ENCODE results near the gene FNDC3A.
"Not testable (repeated sequence)": the region's sequence is repeated elsewhere in the genome, so short reads cannot be mapped to it uniquely, and the experiment has no call there.

FNDC3A gene

GRCh38 chr13:49068498-49068897 lies 92.8 kb downstream of the FNDC3A start:
- H3K4me3 Mint-ChIP-seq, H3K27me3 Mint-ChIP-seq, ATAC-seq, H3K9me3 Mint-ChIP-seq, H3K27ac Mint-ChIP-seq: not testable (repeated sequence)
- peaks cover 56% of the 10 kb centered on the region for H3K36me3 Mint-ChIP-seq
- peaks cover 17% of the 10 kb centered on the region for H3K4me1 Mint-ChIP-seq

GRCh38 chr13:49070021-49070420 lies 94.3 kb downstream of the FNDC3A start:
- H3K27ac Mint-ChIP-seq, H3K4me3 Mint-ChIP-seq, ATAC-seq, H3K9me3 Mint-ChIP-seq, H3K27me3 Mint-ChIP-seq: not testable (repeated sequence)
- Mint-ChIP-seq H3K36me3 (peaks cover 51% of the 10 kb centered on the region), H3K4me1 (peaks cover 18% of the 10 kb centered on the region)

DNA sequence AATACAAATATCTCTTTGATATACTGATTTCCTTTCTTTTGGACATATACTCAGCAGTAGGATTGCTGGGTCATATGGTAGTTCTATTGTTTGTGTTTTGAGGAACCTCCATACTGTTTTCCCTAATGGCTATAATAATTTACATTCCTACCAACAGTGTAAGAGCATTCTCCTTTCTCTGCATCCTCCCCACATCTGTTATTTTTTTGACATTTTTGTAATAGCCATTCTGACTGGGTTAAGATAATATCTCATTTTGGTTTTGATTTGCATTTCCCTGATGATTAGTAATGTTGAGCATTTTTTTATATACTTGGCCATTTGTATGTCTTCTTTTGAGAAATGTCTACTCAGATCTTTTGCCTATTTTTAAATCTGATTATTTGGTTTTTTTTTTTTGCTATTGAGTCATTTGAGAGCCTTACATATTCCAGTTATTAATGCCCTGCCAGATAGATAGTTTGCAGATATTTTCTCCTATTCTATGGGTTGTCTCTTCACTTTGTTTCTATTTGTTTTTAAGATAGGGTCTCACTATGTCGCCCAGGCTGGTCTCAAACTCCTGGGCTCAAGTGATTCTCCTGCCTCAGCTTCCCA lies 95.7 kb downstream of the FNDC3A start:
- Mint-ChIP-seq H3K36me3 (peaks cover 56% of the 10 kb centered on the region), H3K4me1 (peaks cover 20% of the 10 kb centered on the region)

GRCh38 chr13:49082653-49083536 lies 107.2 kb downstream of the FNDC3A start:
- Mint-ChIP-seq H3K27ac (peak overlapping the region; percentile 10), H3K36me3 (peaks cover 53% of the 10 kb centered on the region), H3K9me3 (no peaks in the 10 kb centered on the region), H3K27me3 (no peaks in the 10 kb centered on the region), H3K4me1 (peaks cover 45% of the 10 kb centered on the region), H3K4me3 (no peak overlapping the region)
- ATAC-seq: peak; percentile 79

More for the DNA sequence above, 95.7 kb downstream of the FNDC3A start:
- Mint-ChIP-seq H3K27ac (no peak overlapping the region), H3K27me3 (no peaks in the 10 kb centered on the region), H3K9me3 (peaks cover 3% of the 10 kb centered on the region), H3K4me3 (no peak overlapping the region)
- ATAC-seq: no peak

DNA sequence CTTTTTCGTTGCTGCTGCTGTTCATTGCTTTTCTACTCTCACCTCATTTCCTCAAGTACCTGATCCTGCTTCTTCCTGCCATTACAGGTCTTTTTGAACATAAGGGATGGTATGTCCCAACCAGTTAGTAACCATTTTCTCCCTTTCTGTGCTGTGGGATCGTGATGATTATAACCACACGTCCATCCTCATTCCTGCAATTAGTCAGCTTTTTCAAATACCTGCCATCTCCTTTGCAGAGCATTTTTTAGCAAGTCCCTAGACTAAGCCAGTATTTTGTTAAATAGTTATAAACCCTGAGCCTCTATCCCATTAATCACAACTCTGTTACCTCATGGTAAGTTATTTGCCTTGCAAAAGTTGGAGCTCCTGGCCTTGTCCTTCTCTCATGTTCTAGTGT lies 109.2 kb downstream of the FNDC3A start:
- Mint-ChIP-seq H3K36me3 (peaks cover 51% of the 10 kb centered on the region), H3K4me1 (peaks cover 33% of the 10 kb centered on the region), H3K9me3 (no peaks in the 10 kb centered on the region), H3K4me3 (no peak overlapping the region), H3K27ac (no peak overlapping the region), H3K27me3 (no peaks in the 10 kb centered on the region)
- no peak for ATAC-seq

DNA sequence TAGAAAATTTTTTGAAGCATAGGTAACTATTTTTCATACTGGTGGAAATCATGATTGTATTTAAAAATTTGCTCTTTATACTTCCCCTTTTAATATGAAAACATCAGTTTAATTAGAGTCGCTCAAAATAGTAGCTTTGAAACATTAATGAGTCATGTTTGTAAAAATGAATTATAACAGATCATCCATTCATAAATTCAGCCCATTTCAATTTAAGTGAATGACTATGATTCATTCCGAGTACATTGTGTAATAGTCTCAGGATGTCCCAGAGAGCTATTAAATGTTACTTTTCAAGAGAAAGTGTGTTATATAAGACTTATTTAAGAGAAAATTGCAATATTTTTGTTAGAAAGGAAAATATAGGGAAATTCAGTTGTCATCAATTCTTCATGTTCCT lies 111.0 kb downstream of the FNDC3A start:
- no peak for ATAC-seq
- H3K4me1 Mint-ChIP-seq: peaks cover 25% of the 10 kb centered on the region
- H3K27ac Mint-ChIP-seq: no peak overlapping the region
- no peaks in the 10 kb centered on the region for H3K27me3 Mint-ChIP-seq
- peaks cover 41% of the 10 kb centered on the region for H3K36me3 Mint-ChIP-seq
- H3K9me3 Mint-ChIP-seq: no peaks in the 10 kb centered on the region
- no peak overlapping the region for H3K4me3 Mint-ChIP-seq

DNA sequence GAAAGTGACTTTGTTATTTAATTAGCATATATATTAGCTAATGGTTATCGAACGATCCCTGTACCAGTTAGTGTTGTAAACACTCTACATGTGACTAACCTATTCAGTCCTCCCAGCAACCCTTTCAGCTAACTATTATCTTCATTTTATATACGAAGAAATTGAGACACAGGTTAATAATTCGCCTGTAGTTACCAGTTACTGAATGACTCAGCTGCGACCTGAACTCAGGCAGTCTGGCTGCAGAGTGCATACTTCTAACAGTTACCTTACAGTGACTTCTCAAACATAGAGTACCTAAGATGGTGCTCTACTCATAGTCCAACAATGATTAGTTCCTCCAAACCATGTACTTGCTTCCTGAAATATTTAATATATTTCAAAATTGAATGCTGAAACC lies 117.7 kb downstream of the FNDC3A start:
- H3K27ac Mint-ChIP-seq: no peak overlapping the region
- no peaks in the 10 kb centered on the region for H3K9me3 Mint-ChIP-seq
- ATAC-seq: no peak
- H3K27me3 Mint-ChIP-seq: no peaks in the 10 kb centered on the region
- H3K36me3 Mint-ChIP-seq: peaks cover 29% of the 10 kb centered on the region
- peaks cover 16% of the 10 kb centered on the region for H3K4me1 Mint-ChIP-seq
- no peak overlapping the region for H3K4me3 Mint-ChIP-seq

GRCh38 chr13:49097374-49097773 lies 121.7 kb downstream of the FNDC3A start:
- Mint-ChIP-seq H3K9me3 (no peaks in the 10 kb centered on the region), H3K36me3 (peaks cover 9% of the 10 kb centered on the region), H3K27me3 (no peaks in the 10 kb centered on the region), H3K4me1 (peaks cover 14% of the 10 kb centered on the region), H3K27ac (peak overlapping the region; percentile 29), H3K4me3 (no peak overlapping the region)
- no peak for ATAC-seq

GRCh38 chr13:49098198-49098597 lies 122.5 kb downstream of the FNDC3A start:
- Mint-ChIP-seq H3K27ac (no peak overlapping the region), H3K4me3 (no peak overlapping the region), H3K4me1 (peaks cover 8% of the 10 kb centered on the region), H3K36me3 (peaks cover 7% of the 10 kb centered on the region), H3K27me3 (no peaks in the 10 kb centered on the region), H3K9me3 (no peaks in the 10 kb centered on the region)
- no peak for ATAC-seq

DNA sequence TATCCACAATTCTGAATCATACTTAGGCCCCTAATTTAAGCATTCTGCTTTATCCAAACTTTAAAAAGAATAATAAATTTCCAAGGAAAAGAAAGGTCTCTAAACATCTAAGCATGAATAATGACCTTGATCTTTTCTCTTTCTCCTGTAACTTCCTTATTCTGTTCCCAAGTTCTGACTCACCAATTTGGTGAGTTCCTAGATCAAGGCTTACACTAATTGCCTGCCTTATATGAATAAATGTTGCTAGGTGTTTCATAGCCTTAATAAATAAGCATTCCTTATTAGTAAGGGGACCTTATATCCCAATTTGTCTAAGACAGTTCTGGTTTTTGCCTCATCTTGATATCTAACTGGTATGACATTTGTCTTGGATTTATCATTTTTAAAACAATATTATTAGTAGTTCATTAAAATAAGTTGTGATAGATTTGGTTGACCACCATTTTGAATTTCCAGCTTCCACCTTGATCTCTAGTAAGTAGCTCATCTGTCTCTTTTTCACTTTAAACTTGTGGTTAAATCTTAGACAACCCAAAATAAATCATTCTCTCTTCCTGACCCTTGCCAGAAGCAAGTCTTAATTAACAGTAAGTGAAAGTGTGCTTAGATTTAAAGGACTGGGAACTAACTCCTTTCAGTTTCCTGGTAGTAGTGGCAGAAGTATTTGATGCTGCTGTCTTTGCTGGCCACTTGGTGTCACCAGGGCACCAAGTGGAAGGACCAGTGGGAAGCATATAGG lies 123.2 kb downstream of the FNDC3A start:
- no peaks in the 10 kb centered on the region for H3K27me3 Mint-ChIP-seq

GRCh38 chr13:49099513-49099877 lies 123.8 kb downstream of the FNDC3A start:
- H3K4me1 Mint-ChIP-seq: peaks cover 18% of the 10 kb centered on the region
- no peak for ATAC-seq
- H3K4me3 Mint-ChIP-seq: no peak overlapping the region
- peaks cover 17% of the 10 kb centered on the region for H3K36me3 Mint-ChIP-seq
- no peaks in the 10 kb centered on the region for H3K9me3 Mint-ChIP-seq
- no peak overlapping the region for H3K27ac Mint-ChIP-seq
- H3K27me3 Mint-ChIP-seq: no peaks in the 10 kb centered on the region

More for the DNA sequence above, 123.2 kb downstream of the FNDC3A start:
- H3K9me3 Mint-ChIP-seq: no peaks in the 10 kb centered on the region
- no peak overlapping the region for H3K27ac Mint-ChIP-seq
- ATAC-seq: no peak
- H3K36me3 Mint-ChIP-seq: peaks cover 14% of the 10 kb centered on the region
- no peak overlapping the region for H3K4me3 Mint-ChIP-seq
- H3K4me1 Mint-ChIP-seq: peaks cover 16% of the 10 kb centered on the region

GRCh38 chr13:49100637-49101570 lies 125.2 kb downstream of the FNDC3A start:
- H3K27ac Mint-ChIP-seq: peak overlapping the region; percentile 5
- H3K4me1 Mint-ChIP-seq: peaks cover 18% of the 10 kb centered on the region
- no peak for ATAC-seq

DNA sequence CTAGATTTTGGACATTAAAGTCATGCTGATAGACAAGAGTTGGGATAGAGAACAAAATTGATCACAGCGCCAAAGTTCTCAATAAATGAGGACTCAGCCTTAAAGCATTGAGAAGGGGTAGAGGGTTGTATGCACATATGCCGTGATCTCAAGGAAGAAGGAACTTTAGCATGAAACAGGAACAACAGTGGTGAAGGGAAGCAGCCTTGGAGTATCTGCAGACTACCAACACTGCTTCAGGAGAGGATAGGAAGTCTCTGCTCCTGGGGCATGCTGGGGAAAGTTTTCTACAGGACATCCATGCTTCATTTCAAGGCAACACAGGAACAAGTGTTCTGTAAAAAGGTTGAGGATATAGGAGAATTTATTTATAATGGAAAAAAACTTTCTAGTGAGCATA lies 132.5 kb downstream of the FNDC3A start:
- no peaks in the 10 kb centered on the region for H3K9me3 Mint-ChIP-seq
- H3K27ac Mint-ChIP-seq: no peak overlapping the region
- peaks cover 21% of the 10 kb centered on the region for H3K36me3 Mint-ChIP-seq

More at GRCh38 chr13:49100637-49101570, 125.2 kb downstream of the FNDC3A start:
- Mint-ChIP-seq H3K27me3 (no peaks in the 10 kb centered on the region), H3K36me3 (peaks cover 19% of the 10 kb centered on the region), H3K4me3 (no peak overlapping the region), H3K9me3 (no peaks in the 10 kb centered on the region)

DNA sequence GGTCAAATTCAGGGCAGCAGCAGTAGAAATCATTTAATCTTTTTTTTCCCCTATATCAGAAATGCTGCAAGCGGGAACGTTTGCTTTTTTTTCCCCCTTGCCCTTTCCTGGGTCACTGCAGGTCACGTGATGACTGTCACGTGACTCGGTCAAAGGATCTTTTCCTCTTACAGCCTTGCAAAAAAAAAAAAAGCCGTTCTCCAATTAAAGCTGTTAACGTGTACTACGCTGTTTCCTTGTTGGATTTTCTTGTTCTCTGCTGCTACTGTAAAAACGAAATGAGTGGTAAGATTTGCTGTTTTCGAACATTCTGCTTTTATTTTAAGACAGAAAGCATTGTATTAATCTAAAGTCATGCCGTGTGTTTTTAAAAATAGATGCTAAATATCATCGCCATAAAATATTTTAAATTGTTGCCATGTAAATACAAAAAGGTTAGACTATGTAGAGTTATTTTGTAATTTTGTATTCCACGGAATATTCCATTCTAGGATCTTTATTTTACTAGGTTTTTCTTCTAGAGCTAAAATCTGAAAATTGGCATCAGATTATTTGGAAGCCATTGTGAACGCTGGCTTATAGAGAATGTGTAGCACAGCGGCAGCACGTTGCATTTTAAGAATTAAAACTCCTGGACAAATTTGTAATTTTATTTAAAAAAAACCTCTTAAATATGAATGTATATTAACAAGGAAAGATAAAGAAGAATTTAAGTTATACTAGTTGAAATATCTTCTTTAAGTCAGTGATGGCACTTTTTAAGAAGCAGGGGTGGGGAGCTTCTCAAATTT lies 134.6 kb downstream of the FNDC3A start:
- Mint-ChIP-seq H3K4me3 (peak overlapping the region; percentile 80), H3K9me3 (no peaks in the 10 kb centered on the region), H3K4me1 (peaks cover 17% of the 10 kb centered on the region), H3K27ac (peak overlapping the region; percentile 79), H3K27me3 (no peaks in the 10 kb centered on the region), H3K36me3 (peaks cover 21% of the 10 kb centered on the region)
- peak; percentile 82 for ATAC-seq

More for the DNA sequence above, 132.5 kb downstream of the FNDC3A start:
- H3K4me3 Mint-ChIP-seq: no peak overlapping the region
- H3K27me3 Mint-ChIP-seq: no peaks in the 10 kb centered on the region
- H3K4me1 Mint-ChIP-seq: peaks cover 16% of the 10 kb centered on the region
- no peak for ATAC-seq

All from stimulated activated memory B cell treated with anti-CD40 and anti-IgM and Interleukin-4, amounts not matched to agents 10 μg/mL and 1 μg/mL and 100 μg/mL, for 72 hours (primary cell).